ENCODE measurements around the gene DGAT2L6. TPM values are rescaled to one million over a fixed set of nuclear protein-coding genes. Genes with fewer than 3 reads are reported as not detected.

DGAT2L6 gene
- polyA plus RNA-seq, 1 donor from 2014 or later = not detected

GRCh38 chrX:70132877-70133302 lies 44.4 kb upstream of the DGAT2L6 start:
- TF ChIP-seq MXI1 (conservative IDR thresholded peaks at IDR 0.05; ENCODE audit: poor library complexity, severe bottlenecking) = no peak
- Histone ChIP-seq H3K9ac (ENCODE audit: low read length) (peak overlapping the region; percentile 73), H3K27ac (ENCODE audit: low read length) (peak overlapping the region; percentile 82), H3K9me3 (ENCODE audit: low read length) (no peaks in the 10 kb centered on the region), H4K20me1 (ENCODE audit: insufficient read depth) (no peaks in the 10 kb centered on the region), H3K4me2 (ENCODE audit: low read length) (peak overlapping the region; percentile 59), H3K27me3 (ENCODE audit: insufficient read depth, low read depth, low read length) (no peaks in the 10 kb centered on the region), H3K4me3 (ENCODE audit: low read length) (peak overlapping the region; percentile 81), H3F3A (ENCODE audit: insufficient read depth, low read length, poor library complexity, severe bottlenecking) (no peaks in the 10 kb centered on the region), H2AFZ (ENCODE audit: low read depth, low read length) (peak overlapping the region; percentile 73), H3K79me2 (replicated peaks; ENCODE audit: insufficient read depth, low read length) (peaks cover 16% of the 10 kb centered on the region), H3K9me2 (ENCODE audit: insufficient read depth, low read length) (no peaks in the 10 kb centered on the region), H3K36me3 (ENCODE audit: insufficient read depth, low read length) (no peaks in the 10 kb centered on the region)

GRCh38 chrX:70133303-70134115 lies 43.8 kb upstream of the DGAT2L6 start, which contains the start of gene IGBP1:
IGBP1 (plus strand) TSS chrX:70133447; CDS start chrX:70133948, 501 bp downstream.
- peak within 1 kb of the TSS; percentile 81 for H3K4me3 ChIP-seq (ENCODE audit: low read length)
- H3K9ac ChIP-seq (ENCODE audit: low read length) = peak within 1 kb of the TSS; percentile 73
- H3K4me2 ChIP-seq (ENCODE audit: low read length) = peak within 1 kb of the TSS; percentile 68
- no peaks in the 10 kb centered on the region for H3K9me3 ChIP-seq (ENCODE audit: low read length)
- no peaks in the 10 kb centered on the region for H3K27me3 ChIP-seq (ENCODE audit: insufficient read depth, low read depth, low read length)
- H3K27ac ChIP-seq (ENCODE audit: low read length) = peak within 1 kb of the TSS; percentile 82
- H3K9me2 ChIP-seq (ENCODE audit: insufficient read depth, low read length) = no peaks in the 10 kb centered on the region
- peak; percentile 60 for TF ChIP-seq RAD21 (conservative IDR thresholded peaks at IDR 0.05)
- no peak for TF ChIP-seq EP300 (conservative IDR thresholded peaks at IDR 0.05; ENCODE audit: poor library complexity, severe bottlenecking)
- peak; percentile 85 for TF ChIP-seq CTCF (IDR thresholded peaks at IDR 0.05; ENCODE audit: poor library complexity, severe bottlenecking)
- peak; percentile 72 for TF ChIP-seq SMC3 (conservative IDR thresholded peaks at IDR 0.05; ENCODE audit: poor library complexity)
- TF ChIP-seq TAF1 (IDR thresholded peaks at IDR 0.05; ENCODE audit: low read depth) = peak; percentile 63
- TF ChIP-seq REST (IDR thresholded peaks at IDR 0.05; ENCODE audit: borderline replicate concordance) = peak; percentile 48
- peak; percentile 79 for TF ChIP-seq MXI1 (conservative IDR thresholded peaks at IDR 0.05; ENCODE audit: poor library complexity, severe bottlenecking)
- TF ChIP-seq POLR2AphosphoS5 (IDR thresholded peaks at IDR 0.05) = peak; percentile 82
- no peak for TF ChIP-seq EZH2 (IDR thresholded peaks at IDR 0.05; ENCODE audit: borderline replicate concordance, insufficient read depth, low read length, poor library complexity, severe bottlenecking)
- no peaks in the 10 kb centered on the region for H4K20me1 ChIP-seq (ENCODE audit: insufficient read depth)
- peaks cover 16% of the 10 kb centered on the region for H3K79me2 ChIP-seq (replicated peaks; ENCODE audit: insufficient read depth, low read length)
- no peaks in the 10 kb centered on the region for H3F3A ChIP-seq (ENCODE audit: insufficient read depth, low read length, poor library complexity, severe bottlenecking)
- H3K36me3 ChIP-seq (ENCODE audit: insufficient read depth, low read length) = no peaks in the 10 kb centered on the region
- H2AFZ ChIP-seq (ENCODE audit: low read depth, low read length) = peak within 1 kb of the TSS; percentile 73
